Measurements from ENCODE around the gene SLC4A8. TPM values are rescaled to one million over a fixed set of nuclear protein-coding genes. Genes with fewer than 3 reads are reported as not detected.

SLC4A8 gene
- polyA plus RNA-seq, 2 of the 4 experiments (the other 2 are of a cell fraction) = 1.1 to 2.3 TPM

GRCh38 chr12:51404627-51405026 is 20.0 kb upstream of the SLC4A8 start:
- ATAC-seq (no peak), DNase-seq (ENCODE audit: low read depth in 1 of 2, low spot score in 1 of 2) (no peak), FAIRE-seq (no peak)
- Histone ChIP-seq H3K4me2 (no peak overlapping the region), H3K27ac (no peak overlapping the region), H3K9me3 (no peaks in the 10 kb centered on the region), H3K4me1 (no peaks in the 10 kb centered on the region), H3K4me3 (no peak overlapping the region)
- TF ChIP-seq HOXB5 (CRISPR knock-in tag; IDR thresholded peaks at IDR 0.05) = no peak
- no peak for TF ChIP-seq FOSL2 (IDR thresholded peaks at IDR 0.05)
- TF ChIP-seq FOSL2 (CRISPR knock-in tag; IDR thresholded peaks at IDR 0.05) = no peak
- no peak for TF ChIP-seq CHD2 (IDR thresholded peaks at IDR 0.05; ENCODE audit: low read length, partially characterized antibody)
- no peak for TF ChIP-seq PHF8 (IDR thresholded peaks at IDR 0.05; ENCODE audit: borderline replicate concordance, low read depth)
- TF ChIP-seq RAD21 (conservative IDR thresholded peaks at IDR 0.05 in 1 of 2, IDR thresholded peaks at IDR 0.05 in 1 of 2) = no peak
- TF ChIP-seq E2F6 (IDR thresholded peaks at IDR 0.05; ENCODE audit: borderline replicate concordance, low read depth) = no peak
- no peak for TF ChIP-seq CEBPB (IDR thresholded peaks at IDR 0.05)
- TF ChIP-seq TFCP2L1 (CRISPR knock-in tag; IDR thresholded peaks at IDR 0.05) = no peak
- no peak for TF ChIP-seq FOSB (CRISPR knock-in tag; IDR thresholded peaks at IDR 0.05)
- TF ChIP-seq EHF (CRISPR knock-in tag; IDR thresholded peaks at IDR 0.05) = no peak
- TF ChIP-seq, protein P1, sequence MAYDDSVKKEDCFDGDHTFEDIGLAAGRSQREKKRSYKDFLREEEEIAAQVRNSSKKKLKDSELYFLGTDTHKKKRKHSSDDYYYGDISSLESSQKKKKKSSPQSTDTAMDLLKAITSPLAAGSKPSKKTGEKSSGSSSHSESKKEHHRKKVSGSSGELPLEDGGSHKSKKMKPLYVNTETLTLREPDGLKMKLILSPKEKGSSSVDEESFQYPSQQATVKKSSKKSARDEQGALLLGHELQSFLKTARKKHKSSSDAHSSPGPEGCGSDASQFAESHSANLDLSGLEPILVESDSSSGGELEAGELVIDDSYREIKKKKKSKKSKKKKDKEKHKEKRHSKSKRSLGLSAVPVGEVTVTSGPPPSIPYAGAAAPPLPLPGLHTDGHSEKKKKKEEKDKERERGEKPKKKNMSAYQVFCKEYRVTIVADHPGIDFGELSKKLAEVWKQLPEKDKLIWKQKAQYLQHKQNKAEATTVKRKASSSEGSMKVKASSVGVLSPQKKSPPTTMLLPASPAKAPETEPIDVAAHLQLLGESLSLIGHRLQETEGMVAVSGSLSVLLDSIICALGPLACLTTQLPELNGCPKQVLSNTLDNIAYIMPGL (CRISPR knock-in tag; IDR thresholded peaks at IDR 0.05; ENCODE audit: borderline replicate concordance) = no peak
- no peak for TF ChIP-seq BHLHE40 (IDR thresholded peaks at IDR 0.05; ENCODE audit: low read depth, low read length)
- ChIA-PET CTCF (interaction anchor here (0.6 to 2.7 kb wide), 2 partner anchors 17 to 42 kb away, joined by 3 to 7 read pairs; no protein-coding TSS in a partner anchor), POLR2A (no interaction called here)
- WGBS (ENCODE audit: missing lambda C conversion rate) = 78% methylated on average over 3 of the region's 3 CpGs

GRCh38 chr12:51405801-51406207 is 18.8 kb upstream of the SLC4A8 start:
- no peak; a peak in 1 of 6 replicates for ATAC-seq
- Histone ChIP-seq H3K9me3 (no peaks in the 10 kb centered on the region), H3K27ac (no peak overlapping the region), H3K4me1 (no peaks in the 10 kb centered on the region), H3K4me2 (no peak overlapping the region), H3K4me3 (no peak overlapping the region)
- DNase-seq (ENCODE audit: low read depth in 1 of 2, low spot score in 1 of 2) = no peak
- ChIA-PET POLR2A (no interaction called here), CTCF (interaction anchor here (2.7 kb wide), 1 partner anchor 16 kb away, joined by 7 read pairs; no protein-coding TSS in a partner anchor)
- 86% methylated on average over 3 of the region's 3 CpGs for WGBS (ENCODE audit: missing lambda C conversion rate)
- no peak for FAIRE-seq
- TF ChIP-seq ZNF302 (CRISPR knock-in tag; IDR thresholded peaks at IDR 0.05) (no peak), FOSL2 (IDR thresholded peaks at IDR 0.05) (no peak), FOSL2 (CRISPR knock-in tag; IDR thresholded peaks at IDR 0.05) (no peak), PHF8 (IDR thresholded peaks at IDR 0.05; ENCODE audit: borderline replicate concordance, low read depth) (no peak), TP53 (CRISPR knock-in tag; IDR thresholded peaks at IDR 0.05) (no peak), MYC (IDR thresholded peaks at IDR 0.05; ENCODE audit: borderline replicate concordance, low read length) (no peak), CBX2 (IDR thresholded peaks at IDR 0.05; ENCODE audit: borderline replicate concordance, low read depth) (no peak), HOXA7 (CRISPR knock-in tag; IDR thresholded peaks at IDR 0.05) (no peak), FOSB (CRISPR knock-in tag; IDR thresholded peaks at IDR 0.05) (no peak), RAD21 (conservative IDR thresholded peaks at IDR 0.05 in 1 of 2, IDR thresholded peaks at IDR 0.05 in 1 of 2) (no peak)

DNA sequence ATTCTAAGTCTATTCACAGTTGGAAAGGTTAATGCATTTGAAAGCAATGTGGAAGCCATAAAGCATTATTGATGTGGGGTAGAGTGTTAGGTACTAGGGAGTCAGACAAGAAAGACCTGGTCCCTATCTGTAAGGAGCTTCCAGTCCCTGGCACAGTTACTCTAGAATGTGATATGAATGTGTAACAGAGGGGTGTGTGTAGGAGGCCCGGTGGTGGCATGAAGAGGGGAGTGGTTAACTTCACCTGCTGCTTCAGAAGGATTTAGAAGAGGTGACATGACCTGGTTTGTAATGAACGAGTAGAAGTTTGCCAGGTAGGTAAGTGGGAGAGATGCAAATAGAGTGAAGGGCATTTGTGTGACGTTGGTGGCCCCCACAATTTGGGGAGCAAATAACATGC is 18.3 kb upstream of the SLC4A8 start:
- POLR2A ChIA-PET = no interaction called here
- no peak for ATAC-seq
- 43% methylated on average over 3 of the region's 3 CpGs for WGBS (ENCODE audit: missing lambda C conversion rate)
- no peaks in the 10 kb centered on the region for H3K4me1 ChIP-seq
- CTCF ChIA-PET = interaction anchor here (2.7 kb wide), 1 partner anchor 15 kb away, joined by 7 read pairs; no protein-coding TSS in a partner anchor
- no peak for TF ChIP-seq FOSB (CRISPR knock-in tag; IDR thresholded peaks at IDR 0.05)
- H3K4me2 ChIP-seq = no peak overlapping the region
- H3K4me3 ChIP-seq = no peak overlapping the region
- no peak for FAIRE-seq
- no peak for DNase-seq (ENCODE audit: low read depth in 1 of 2, low spot score in 1 of 2)
- no peak overlapping the region for H3K27ac ChIP-seq
- no peaks in the 10 kb centered on the region for H3K9me3 ChIP-seq
